ENCODE measurements around the gene AKAP8L.

GRCh38 chr19:15436012-15436825, 17.4 kb upstream of the AKAP8L start:
- no peak for TF ChIP-seq CTCF (IDR thresholded peaks at IDR 0.05)
- no peak for TF ChIP-seq POLR2A (IDR thresholded peaks at IDR 0.05)
